NCI-H526 treated with DMSO at 0.1 percent for 48 hours (cell line): Measurements from ENCODE around the gene MRGPRG.

ENCODE experiments used
- DNase-seq: peaks from one replicate; lab custom pipeline; 2025; lab: John Stamatoyannopoulos, UW

The MRGPRG gene

DNA sequence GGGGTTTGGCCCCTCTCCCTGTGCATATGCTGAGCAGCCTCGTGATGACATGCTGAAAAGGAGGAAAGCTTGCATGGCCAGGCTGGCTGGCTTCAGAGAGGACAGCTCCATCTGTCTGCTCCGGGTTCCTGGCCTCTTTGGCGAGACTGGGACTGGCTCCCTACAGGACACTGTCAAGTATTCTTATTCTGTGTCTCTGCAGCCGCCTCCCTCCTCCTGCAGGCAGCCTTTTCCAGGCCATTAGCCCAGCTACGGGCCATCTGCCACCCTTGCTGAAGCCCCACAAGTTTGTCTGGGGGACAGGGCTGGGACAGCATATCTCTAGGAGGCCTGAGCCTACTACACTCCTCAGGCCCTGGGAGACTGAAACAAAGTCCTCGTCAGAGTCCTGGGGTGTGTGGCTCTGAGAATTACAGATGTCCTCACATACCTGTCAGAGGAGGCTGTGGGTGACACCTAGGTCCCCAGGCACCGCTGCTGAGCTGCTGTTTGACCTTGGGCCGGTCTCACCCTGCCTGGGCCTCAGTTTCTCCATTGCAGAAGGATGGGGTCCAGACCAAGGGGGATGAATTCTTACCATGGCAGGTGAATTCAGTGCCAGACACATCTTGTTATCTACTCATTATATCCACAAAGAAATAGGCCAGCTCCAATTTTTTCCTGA lies 11.0 kb downstream of the MRGPRG start:
- no peak for DNase-seq

DNA sequence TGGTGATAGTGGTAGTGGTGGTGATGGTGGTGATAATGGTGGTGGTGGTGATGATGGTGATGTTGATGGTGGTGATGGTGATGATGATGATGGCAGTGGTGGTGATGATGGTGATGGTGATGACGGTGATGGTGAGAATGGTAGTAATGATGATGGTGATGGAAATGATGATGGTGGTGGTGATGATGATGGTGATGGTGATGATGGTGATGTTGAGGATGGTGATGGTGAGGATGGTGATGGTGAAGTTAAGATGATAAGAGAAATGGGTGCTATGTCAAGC lies 11.8 kb downstream of the MRGPRG start:
- DNase-seq: no peak

DNA sequence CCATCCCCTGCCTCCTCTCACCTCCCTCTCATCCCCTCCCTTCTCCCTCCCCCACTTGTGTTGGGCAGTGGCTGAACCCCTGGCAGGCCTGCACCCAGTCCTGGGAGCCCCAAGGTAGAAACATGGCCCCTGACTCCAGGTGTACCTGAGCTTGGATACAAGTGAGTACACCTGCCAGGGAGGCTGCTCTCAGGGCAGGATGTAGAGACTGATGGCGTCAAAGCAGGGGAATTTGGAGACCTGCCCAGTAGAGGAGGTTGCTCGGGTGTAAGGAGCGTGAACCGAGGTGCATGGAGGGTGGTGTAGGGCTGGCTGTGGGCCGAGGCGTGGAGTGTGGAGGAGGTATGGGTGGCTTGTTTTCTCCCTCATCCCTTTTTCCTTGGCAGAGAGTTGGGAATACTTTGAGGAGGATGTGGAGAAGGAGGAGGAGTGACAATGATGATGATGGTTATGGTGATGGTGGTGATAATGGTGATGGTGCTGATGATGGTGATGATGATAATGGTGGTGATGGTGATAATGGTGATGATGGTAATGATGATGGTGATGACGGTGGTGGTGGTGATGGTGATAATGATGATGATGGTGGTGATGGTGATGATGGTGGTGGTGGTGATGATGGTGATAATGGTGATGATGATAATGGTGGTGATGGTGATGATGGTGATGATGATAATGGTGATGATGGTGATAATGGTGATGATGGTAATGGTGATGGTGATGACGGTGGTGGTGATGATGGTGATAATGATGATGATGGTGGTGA lies 12.3 kb downstream of the MRGPRG start:
- DNase-seq: no peak

DNA sequence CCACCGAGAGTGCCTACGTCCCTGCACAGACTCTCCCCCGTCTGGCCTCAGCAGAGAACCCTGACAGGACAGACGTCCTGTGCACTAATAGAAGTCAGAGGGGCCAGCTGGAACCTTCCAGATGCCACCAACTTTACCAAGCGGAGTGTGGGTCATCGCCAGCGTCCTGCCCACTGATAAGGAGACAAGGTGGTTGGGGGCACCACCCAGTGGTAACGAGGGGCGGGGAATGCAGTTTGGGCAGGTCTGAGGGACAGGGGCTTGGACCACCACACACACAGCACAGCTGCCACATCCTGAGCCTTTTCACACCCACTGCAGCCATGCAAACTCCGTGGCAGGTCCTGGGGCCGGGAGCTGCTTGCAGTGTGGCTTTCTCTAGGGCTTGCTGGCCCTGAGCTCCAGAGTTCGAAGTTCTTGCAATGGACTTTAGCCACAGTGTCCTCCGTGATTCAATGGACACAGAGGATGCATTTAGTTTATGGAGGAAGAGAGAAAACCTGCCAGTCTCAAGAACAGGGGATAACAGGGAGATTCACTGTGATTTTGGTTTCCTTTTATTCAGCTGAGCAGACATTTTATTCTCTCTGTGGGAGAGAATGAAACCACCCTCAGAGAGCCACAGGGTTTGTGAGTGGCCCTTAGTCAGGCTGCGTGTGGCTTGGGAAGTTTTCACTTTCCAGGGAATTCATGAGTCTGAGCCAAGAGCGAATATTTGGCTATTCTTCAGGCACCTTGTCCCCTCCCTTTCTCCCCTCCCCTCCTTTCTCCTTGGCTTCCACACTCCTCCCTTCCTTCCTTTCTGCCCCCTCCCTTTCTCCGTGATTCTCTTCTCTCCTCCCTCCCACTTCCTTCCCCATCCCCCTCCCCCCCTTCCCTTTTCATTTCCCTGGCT lies 13.1 kb downstream of the MRGPRG start:
- DNase-seq: no peak

DNA sequence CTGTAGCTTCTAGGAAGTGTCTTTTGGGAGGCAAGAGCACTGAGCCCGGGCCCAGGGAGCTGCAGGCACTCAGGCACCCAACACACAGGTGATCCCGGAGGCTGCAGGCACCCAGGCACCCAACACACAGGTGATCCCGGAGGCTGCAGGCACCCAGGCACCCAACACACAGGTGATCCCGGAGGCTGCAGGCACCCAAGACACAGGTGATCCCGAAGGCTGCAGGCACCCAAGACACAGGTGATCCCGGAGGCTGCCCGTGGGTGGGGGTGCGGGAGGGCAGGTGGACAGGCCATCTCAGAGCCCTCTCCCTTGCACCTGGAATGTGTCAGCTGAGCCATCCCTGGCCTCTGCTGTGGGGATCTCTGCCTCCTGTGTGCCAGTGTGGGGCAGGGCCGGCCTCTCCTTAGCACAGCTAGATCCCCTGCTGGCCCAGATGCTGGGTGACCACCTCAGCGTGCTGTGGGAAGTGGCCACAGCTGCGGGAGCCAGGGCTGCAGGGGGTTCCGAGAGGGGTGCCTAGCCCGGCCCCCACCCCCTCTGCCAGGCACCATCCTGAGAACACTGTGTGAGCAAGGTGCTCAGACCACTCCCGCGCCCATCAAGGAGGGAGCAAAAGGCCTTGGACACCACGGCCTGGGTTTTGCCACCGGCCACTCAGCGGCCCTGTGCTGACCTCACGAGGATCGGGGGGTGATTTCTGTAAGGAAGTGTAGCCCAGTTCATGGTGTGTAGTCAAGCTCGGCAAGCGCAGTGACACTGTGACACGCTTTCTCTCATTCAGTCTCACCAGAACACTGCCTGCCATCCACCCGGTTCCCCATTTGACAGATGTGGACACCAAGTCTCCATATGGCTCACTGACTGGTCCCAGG lies 14.2 kb downstream of the MRGPRG start:
- DNase-seq: no peak

DNA sequence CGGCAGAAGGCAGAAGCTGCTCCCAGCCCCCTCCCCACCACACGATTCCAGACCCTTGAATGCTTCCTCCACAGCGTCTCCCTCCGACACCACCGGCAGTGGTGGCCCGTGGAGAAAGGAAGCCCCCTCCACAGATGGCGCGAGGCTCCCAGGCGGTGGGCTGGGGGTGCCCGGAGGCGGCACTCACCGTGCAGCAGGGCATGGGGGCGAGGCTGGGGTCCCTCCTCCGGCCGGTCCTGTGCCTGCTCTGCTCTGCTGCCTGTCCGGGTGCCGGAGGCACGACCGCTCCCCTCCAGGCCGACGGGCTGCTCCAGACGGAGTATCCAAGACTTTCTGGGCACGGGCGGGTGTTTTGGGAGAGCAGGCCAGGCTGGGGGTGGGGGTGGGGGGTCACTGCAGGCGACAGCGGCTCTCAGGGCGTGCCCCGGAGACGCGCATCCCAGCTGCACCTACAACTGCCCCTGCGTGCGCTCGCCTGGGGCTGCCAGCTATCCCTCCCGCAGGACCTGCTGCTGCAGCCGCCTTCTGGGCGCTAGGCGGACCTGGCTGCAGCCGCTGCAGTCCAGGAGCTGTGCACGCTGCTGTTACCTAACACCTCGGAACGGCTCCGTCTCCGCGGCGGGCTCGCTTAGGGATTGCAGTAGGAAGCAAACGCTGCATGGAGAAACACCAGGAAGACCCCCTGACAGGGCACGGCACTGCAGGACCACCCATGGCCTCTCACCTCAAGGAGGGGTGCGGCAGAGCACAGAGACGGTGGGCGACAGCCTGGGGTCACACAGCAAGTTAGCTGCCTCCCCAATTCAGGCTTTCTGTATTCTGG lies 15.2 kb downstream of the MRGPRG start:
- peak; percentile 19 for DNase-seq

DNA sequence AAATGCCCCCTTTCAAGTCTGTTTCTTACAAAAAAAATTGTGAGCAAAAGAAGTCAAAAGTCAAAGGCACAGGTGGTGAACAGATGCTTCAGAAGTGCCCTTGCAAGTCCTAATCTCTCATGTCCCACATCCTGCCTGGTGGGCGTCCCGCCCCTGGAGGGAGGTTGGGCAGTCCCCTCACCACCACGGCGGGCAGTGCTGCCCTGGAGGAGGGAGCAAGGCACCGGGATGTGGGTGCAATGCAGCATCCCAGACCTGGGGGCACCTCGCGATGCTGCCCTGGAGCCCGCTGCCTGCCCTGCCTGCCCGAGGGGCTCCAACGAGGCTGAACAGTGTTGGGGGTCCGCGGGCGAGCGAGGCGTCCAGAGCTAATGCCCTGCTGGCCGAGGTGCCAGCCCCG lies 15.9 kb downstream of the MRGPRG start:
- no peak for DNase-seq

DNA sequence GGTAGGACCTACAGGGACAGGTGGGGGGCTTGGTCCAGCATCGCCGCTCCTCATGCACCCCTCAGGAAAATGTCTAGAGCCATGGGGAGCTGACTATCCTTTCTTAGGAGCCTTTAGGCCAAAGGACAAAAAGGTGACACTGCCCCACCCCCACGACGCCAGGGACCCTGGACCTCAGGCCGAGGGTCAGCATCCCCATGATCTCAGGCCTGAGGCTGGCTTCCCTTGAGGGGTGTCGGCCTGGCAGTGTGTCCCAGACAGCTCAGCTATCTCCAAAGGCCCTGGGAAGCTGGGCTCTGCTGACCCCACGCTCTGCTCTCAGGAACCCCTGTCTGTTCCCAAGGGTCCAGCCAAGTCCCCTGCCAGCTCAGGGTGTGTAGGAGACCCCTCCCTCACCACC lies 16.3 kb downstream of the MRGPRG start:
- DNase-seq: no peak

DNA sequence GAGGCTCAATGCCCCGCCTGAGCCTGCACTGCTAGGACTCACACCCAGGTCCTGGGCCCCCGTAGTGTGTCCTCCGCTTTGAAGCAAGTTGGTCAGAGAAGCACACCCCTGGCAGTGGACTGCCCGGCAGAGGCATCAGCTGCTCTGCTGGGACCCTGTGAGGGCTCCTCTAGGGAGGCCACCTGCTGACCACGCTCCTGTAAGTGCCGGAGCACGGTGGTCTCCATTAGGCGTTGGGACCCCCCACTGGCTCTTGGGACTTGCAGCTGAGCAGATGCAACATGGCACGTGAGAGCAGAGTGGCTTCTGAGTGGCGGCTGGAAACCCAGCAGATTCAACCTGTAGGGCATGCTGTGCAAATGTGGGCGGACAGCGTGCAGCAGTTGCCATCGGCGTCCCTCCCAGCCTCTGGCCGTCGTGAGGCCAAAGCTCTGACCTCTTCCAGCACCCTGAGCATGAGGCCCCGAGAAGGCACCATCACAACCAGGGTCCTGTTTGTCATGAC lies 16.9 kb downstream of the MRGPRG start:
- DNase-seq: no peak

DNA sequence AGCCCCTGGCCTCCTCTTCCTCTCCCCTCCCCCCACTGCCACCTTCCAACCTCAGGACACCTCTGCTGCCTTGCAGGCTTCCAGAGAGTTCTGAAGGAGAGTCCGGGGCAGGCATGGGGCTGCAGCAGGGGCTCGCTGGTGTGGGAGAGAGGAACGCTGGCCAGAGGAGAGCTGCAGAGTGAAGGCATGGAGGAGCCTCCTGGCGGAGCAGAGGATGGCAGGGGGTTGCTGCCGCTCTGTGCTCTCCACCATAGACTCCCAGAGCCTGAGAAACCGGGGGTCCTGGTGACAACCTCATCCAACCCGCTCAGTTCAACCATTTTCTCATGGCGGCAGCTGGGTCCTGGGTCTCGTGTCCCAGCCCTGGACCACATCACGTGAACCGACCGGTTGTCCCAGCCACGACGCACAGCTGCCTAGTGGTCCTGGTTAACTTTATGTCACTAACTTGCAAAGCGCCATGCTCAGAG lies 17.5 kb downstream of the MRGPRG start:
- DNase-seq: no peak

DNA sequence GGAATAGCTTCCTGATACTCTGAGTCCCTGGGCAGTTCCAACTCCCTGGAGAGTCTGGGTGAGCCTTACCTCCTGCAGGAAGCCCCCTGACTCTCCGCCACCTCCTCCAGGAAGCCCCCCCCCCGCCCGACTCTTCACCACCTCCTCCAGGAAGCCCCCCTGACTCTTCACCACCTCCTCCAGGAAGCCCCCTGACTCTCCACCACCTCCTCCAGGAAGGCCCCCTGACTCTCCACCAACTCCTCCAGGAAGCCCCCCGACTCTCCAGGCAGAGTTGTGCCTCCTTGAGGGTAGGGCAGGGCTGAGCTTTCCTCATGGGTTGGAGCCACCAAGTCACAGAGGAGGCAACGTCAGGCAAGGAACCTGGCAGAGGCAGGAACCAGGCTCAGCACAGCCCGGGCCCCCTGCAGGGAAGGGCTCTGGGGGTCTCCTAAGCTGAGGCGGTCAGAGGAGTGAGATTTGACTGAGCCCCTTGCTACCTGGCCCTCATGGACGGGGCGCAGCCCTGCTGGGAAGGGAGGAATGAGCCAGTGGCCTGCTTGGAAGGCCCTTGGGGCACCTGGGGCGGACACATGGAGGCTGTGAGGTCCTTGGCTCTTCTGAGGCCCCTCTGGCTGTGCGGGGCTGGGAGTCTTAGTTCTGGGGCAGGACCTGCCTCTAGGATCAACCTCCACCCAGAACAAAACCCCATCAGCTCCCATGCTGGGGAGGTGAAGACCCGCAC lies 18.1 kb downstream of the MRGPRG start:
- no peak for DNase-seq

DNA sequence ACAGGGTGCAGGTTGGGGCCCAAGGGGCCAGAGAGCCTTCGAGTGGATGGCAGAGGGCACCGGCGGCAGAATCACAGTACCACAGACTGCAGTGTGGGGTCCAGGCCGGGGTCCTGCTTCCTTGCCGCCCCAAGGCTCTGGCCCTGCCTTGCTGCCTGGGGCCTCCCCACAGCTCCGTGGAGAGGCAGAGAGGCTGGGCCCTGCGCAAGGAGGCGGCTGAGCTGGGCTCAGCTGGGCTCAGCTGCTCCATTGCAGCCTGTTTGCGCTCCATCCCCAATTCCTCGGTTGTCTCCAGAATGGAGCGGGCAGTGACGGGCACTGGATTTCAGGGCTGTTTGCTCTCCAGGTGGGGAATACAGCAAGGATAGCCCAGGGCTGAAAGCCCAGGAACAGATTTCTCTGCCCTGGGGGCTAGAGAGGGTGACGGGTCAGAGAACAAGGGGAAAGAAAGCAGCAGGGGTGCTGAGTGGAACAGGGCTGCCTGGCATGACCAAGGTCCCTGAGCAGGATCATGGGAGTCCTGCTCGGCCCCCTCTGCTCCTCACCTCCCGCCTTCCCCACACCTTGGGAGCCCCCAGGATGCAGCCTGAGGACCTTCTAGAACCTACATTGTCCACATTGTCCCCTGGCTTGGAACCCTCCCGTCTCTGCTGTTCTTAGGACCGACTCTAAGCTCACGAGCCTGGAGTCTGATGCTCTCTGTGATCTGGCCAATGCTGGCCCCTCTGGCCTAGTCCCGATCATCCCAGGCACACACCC lies 18.9 kb downstream of the MRGPRG start:
- no peak for DNase-seq

DNA sequence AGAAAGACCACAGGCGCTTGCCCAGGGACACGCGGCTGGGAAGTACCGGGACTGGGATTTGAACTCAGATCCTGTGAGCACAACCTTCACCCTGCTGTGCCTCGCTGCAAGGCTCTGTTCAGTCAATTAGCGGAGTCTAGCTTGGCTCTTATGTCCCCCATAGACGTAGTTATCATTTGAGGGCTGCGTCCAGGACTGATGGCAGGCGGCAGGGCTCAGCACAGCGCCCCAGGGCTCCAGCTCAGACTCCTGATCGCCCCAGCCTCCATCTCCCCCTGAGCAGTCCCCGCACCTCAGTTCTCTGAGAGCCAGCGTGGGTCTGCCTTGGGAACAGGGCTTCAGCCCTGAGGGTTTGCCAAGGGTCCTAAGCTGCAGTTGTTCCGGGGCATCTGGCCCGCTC lies 19.8 kb downstream of the MRGPRG start:
- no peak for DNase-seq

DNA sequence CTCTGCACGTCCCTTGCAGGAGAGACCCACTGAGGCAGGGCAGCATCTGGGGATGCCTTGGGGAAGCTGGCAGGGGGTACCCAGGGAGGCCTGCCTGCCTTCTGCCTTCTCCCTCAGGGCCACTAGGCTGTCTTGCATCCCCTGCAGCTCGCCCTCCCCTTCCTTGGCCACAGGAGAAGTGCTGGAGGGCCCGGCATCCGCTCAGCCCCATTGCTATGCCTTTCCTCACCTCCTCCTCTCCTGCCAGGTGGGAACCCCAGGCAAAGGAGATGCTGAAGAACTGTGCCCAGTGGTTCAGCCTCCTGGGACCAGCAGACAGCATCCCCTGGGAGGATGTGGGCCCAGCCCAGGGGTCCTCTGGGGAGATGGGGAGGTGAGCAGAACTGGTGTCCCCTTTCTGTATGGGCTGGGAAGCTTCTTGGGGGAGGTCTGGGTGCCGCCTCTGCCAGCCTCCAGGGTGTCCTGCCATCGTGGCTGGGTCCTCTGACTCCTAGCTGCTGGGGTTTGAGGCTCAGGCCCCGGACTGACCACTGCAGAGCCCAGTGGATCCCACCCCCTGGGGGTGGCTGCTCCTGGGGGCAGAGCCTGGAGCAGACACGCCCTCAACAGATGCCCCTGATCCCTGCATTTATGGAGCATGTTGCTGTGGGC lies 20.6 kb downstream of the MRGPRG start:
- no peak for DNase-seq

DNA sequence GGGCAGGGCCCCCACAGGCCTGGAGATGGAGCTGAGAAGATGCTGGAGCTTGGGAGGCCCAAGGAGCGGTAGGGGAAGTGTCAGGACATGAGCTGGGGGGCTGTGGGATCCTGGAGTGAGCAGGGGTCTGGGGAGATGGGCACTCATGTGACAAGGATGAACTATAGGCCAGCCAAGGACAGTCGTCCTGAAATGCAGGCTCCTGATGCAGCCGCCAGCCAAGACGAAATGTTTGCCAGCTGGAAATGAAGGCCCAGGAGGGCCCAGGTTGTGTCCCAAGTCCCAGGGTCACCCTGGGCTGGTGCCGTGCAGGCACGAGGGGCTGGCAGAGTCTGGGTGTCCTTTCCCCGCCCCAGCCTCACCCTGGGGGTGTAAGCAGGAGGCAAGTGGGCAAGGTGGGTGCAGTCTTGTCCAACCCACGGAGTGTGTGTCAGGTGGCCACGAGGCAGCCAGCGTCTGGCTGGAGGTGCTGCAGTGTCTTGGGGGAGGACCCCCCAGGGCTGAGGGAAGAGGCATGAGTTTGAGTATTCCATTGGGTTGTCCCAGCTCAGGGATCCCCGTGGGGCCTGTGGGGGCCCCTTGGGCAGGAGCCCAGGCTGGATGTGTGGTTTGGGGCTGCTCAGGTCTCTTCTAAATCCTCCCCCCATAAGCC lies 21.4 kb downstream of the MRGPRG start:
- DNase-seq: no peak

DNA sequence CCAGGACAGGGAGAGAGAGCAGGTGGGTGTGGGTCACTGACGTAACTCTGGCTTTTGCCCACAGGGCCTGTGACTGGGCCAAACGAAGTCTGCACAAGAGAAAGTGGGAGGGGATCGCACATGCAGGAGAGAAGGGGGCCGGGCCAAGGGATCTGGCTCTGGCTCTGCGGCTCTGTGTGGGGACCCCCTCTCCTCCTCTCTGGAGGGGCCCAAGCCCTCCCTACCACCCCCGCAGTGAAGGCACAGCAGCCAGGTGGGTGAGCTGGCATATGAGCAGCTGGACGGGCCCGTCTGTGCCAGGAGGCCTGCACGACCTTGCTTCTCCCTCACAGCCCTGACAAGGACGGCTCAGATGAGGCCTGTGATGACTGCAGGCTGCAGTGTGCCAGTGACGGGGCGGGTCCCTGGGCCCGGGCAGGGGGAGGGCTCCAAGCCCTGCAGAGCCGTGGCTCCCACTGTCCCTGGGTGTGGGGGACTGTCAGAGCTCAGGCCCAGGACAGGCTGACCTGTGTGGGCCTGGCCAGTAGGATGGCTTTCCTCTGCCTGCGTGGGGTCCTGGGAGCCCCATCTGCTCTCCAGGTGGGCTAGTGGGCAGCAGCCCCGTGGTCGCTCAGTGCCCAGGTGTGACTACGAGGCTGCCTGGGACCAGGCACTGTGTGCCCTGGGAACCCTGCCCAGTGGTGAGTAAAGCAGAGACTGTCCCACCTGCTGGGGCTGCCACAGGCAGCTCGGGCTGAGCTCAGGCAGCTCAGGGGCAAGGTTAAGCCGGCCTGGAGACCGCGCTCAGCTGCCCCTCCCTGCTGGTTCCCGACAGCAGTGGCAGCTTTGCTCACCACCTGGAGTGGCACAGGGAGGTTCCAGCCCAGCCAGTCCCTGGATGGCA lies 22.2 kb downstream of the MRGPRG start:
- DNase-seq: no peak
